ENCODE results near the gene HPGD. TPM values are rescaled to one million over a fixed set of nuclear protein-coding genes. Genes with fewer than 3 reads are reported as not detected.

Gene HPGD
- total RNA-seq, 2 experiments from 2014 or later, result 0.76 TPM; not detected in 1

DNA sequence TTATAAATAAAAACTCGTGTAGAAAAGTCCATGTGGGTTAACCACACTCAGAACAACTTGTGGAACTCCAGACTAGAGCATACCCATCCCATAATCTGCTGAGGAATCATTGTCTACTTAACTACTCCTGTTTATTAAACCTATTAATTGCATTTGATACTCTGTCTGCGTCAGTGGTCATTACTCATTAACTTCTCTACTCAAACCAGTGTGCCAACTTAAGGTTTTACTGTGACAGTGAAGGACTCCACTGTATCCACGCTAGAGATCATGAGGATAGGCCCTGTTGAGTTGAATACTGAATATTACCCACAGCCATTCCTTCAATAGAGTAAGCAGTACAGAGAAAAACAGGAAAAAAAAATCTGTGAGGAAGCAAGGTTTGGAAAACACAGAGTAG, 17.3 kb downstream of the HPGD start:
- no peak overlapping the region for H3K27ac ChIP-seq (ENCODE audit: low read depth, low read length, poor library complexity, severe bottlenecking)
- BruUV-seq (replicated peaks), result no TSS peak
- no peaks in the 10 kb centered on the region for H3K9me2 ChIP-seq (ENCODE audit: insufficient read depth, low read length)
- no peak overlapping the region for H2AFZ ChIP-seq (ENCODE audit: low read length)
- no peaks in the 10 kb centered on the region for H3K4me1 ChIP-seq (ENCODE audit: insufficient read depth, low read length, poor library complexity, severe bottlenecking)
- intact Hi-C loops (cut with micrococcal nuclease; ENCODE audit: unreplicated experiment), result no loop called here
- H4K20me1 ChIP-seq (ENCODE audit: insufficient read depth, low read length), result no peaks in the 10 kb centered on the region
- POLR2A ChIA-PET, result no interaction called here
- H3K36me3 ChIP-seq (ENCODE audit: insufficient read depth, low read length), result no peaks in the 10 kb centered on the region
- TF ChIP-seq, protein P1, sequence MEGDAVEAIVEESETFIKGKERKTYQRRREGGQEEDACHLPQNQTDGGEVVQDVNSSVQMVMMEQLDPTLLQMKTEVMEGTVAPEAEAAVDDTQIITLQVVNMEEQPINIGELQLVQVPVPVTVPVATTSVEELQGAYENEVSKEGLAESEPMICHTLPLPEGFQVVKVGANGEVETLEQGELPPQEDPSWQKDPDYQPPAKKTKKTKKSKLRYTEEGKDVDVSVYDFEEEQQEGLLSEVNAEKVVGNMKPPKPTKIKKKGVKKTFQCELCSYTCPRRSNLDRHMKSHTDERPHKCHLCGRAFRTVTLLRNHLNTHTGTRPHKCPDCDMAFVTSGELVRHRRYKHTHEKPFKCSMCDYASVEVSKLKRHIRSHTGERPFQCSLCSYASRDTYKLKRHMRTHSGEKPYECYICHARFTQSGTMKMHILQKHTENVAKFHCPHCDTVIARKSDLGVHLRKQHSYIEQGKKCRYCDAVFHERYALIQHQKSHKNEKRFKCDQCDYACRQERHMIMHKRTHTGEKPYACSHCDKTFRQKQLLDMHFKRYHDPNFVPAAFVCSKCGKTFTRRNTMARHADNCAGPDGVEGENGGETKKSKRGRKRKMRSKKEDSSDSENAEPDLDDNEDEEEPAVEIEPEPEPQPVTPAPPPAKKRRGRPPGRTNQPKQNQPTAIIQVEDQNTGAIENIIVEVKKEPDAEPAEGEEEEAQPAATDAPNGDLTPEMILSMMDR (conservative IDR thresholded peaks at IDR 0.05; ENCODE audit: low read length), result no peak
- no peak for TF ChIP-seq EZH2phosphoT487 (IDR thresholded peaks at IDR 0.05; ENCODE audit: borderline replicate concordance, low read depth, low read length)
- CTCF ChIA-PET (ENCODE audit: unreplicated experiment), result no interaction called here
- H3K79me2 ChIP-seq (ENCODE audit: insufficient read depth, low read depth, low read length), result no peaks in the 10 kb centered on the region
- H3K4me3 ChIP-seq (ENCODE audit: low read depth, low read length, poor library complexity, severe bottlenecking), result no peak overlapping the region
- H3K4me2 ChIP-seq (ENCODE audit: low read length), result no peak overlapping the region
- no peak for DNase-seq (ENCODE audit: low spot score)
- H3K9me3 ChIP-seq (ENCODE audit: low read length), result no peaks in the 10 kb centered on the region

DNA sequence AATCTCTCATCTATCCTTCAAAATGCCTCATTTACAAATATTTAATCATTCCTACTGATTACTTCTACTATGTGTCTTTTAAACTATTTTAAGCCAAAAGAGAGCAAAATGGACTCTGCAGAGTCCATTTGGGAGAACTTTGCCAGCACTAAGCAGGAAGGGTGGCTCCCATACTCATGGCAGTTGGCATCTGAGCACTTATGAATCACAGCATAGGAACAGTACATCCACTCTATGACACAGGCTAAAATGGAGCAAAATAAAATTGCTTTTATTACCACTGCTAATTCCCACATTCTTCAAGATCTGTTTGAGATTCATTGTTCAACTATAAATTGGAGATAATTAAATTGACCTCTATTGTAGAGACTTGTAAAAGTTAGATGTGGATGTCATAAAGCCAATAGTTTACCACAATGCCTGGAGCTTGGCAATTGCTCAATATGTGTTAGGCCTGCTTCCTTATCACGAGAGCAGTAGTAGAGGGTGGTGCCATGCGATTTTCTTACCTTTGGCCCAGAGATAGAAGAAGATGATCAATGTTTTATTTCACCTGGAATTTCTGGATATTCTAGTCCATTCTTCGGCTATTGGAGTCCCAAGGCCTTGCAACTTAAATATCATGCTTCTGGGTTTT, 19.1 kb downstream of the HPGD start:
- no peaks in the 10 kb centered on the region for H3K36me3 ChIP-seq (ENCODE audit: insufficient read depth, low read length)
- H3K27ac ChIP-seq (ENCODE audit: low read depth, low read length, poor library complexity, severe bottlenecking), result no peak overlapping the region
- BruUV-seq (replicated peaks), result no TSS peak
- H3K9me3 ChIP-seq (ENCODE audit: low read length), result no peaks in the 10 kb centered on the region
- no peak overlapping the region for H2AFZ ChIP-seq (ENCODE audit: low read length)
- intact Hi-C loops (cut with micrococcal nuclease; ENCODE audit: unreplicated experiment), result no loop called here
- TF ChIP-seq, protein P1 (conservative IDR thresholded peaks at IDR 0.05; ENCODE audit: low read length), result no peak
- TF ChIP-seq EZH2phosphoT487 (IDR thresholded peaks at IDR 0.05; ENCODE audit: borderline replicate concordance, low read depth, low read length), result no peak
- CTCF ChIA-PET (ENCODE audit: unreplicated experiment), result no interaction called here
- H3K4me3 ChIP-seq (ENCODE audit: low read depth, low read length, poor library complexity, severe bottlenecking), result no peak overlapping the region
- no peaks in the 10 kb centered on the region for H4K20me1 ChIP-seq (ENCODE audit: insufficient read depth, low read length)
- no peak for DNase-seq (ENCODE audit: low spot score)
- POLR2A ChIA-PET, result interaction anchor here (0.5 kb wide), 1 partner anchor 47 kb away, joined by 3 read pairs; no protein-coding TSS in a partner anchor
- H3K4me2 ChIP-seq (ENCODE audit: low read length), result no peak overlapping the region
- H3K79me2 ChIP-seq (ENCODE audit: insufficient read depth, low read depth, low read length), result no peaks in the 10 kb centered on the region
- H3K4me1 ChIP-seq (ENCODE audit: insufficient read depth, low read length, poor library complexity, severe bottlenecking), result no peaks in the 10 kb centered on the region
- no peaks in the 10 kb centered on the region for H3K9me2 ChIP-seq (ENCODE audit: insufficient read depth, low read length)

DNA sequence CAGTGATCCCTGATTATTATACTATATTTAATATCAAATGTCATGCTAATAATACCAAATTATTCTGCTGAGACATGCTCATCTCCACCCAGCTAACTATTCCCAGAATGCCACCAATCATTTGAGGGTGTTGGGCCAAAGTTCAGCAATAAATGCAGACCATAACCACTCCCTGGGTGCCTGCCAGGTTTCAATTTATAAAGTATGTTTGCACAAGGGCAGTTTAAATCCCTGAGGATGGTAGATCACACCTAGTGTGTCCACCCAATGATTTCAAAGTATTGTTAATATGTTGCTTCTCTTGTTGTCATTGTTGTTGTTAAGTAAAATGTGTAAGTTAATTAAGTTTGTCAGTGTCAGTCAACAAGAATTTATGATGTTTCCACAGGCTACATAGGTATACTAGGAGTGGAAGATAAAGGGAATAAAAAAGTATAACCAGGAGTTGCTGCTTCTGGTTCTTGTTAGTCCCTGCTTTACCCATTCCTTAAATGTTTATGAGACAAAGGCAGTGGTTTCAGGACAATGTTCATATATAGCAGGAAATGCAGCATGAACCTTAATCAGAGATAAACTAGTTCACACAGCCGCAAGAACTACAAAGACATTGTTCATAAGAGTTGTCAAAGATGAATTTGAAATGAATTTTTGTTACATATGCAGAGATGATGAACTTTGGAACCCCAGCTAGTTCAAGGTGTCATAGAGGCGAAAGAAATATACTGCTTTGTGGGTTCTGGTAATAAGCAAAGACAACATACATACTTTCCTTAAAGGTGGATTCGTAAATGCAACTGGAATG, 25.5 kb downstream of the HPGD start:
- Histone ChIP-seq H3K9me3 (ENCODE audit: low read length) (no peaks in the 10 kb centered on the region), H3K4me2 (ENCODE audit: low read length) (no peak overlapping the region), H3K36me3 (ENCODE audit: insufficient read depth, low read length) (no peaks in the 10 kb centered on the region), H3K4me3 (ENCODE audit: low read depth, low read length, poor library complexity, severe bottlenecking) (no peak overlapping the region), H2AFZ (ENCODE audit: low read length) (no peak overlapping the region), H3K4me1 (ENCODE audit: insufficient read depth, low read length, poor library complexity, severe bottlenecking) (no peaks in the 10 kb centered on the region), H3K9me2 (ENCODE audit: insufficient read depth, low read length) (no peaks in the 10 kb centered on the region), H3K27ac (ENCODE audit: low read depth, low read length, poor library complexity, severe bottlenecking) (no peak overlapping the region), H4K20me1 (ENCODE audit: insufficient read depth, low read length) (no peaks in the 10 kb centered on the region), H3K79me2 (ENCODE audit: insufficient read depth, low read depth, low read length) (no peaks in the 10 kb centered on the region)
- intact Hi-C loops (cut with micrococcal nuclease; ENCODE audit: unreplicated experiment), result no loop called here
- ChIA-PET CTCF (ENCODE audit: unreplicated experiment) (no interaction called here), POLR2A (no interaction called here)
- TF ChIP-seq, protein P1 (conservative IDR thresholded peaks at IDR 0.05; ENCODE audit: low read length), result no peak
- TF ChIP-seq EZH2phosphoT487 (IDR thresholded peaks at IDR 0.05; ENCODE audit: borderline replicate concordance, low read depth, low read length), result no peak
- BruUV-seq (replicated peaks), result no TSS peak
- no peak for DNase-seq (ENCODE audit: low spot score)
